HG03457 (cell line): ENCODE measurements around the gene TRABD2B.

Experiments
- ATAC-seq: cut with Tn5 transposase; IDR thresholded peaks from one replicate; pipeline ENCODE4 v1.9.1; 2021; ENCODE audit warnings: moderate number of reproducible peaks; ENCODE audit not compliant: unreplicated experiment

Gene TRABD2B

DNA sequence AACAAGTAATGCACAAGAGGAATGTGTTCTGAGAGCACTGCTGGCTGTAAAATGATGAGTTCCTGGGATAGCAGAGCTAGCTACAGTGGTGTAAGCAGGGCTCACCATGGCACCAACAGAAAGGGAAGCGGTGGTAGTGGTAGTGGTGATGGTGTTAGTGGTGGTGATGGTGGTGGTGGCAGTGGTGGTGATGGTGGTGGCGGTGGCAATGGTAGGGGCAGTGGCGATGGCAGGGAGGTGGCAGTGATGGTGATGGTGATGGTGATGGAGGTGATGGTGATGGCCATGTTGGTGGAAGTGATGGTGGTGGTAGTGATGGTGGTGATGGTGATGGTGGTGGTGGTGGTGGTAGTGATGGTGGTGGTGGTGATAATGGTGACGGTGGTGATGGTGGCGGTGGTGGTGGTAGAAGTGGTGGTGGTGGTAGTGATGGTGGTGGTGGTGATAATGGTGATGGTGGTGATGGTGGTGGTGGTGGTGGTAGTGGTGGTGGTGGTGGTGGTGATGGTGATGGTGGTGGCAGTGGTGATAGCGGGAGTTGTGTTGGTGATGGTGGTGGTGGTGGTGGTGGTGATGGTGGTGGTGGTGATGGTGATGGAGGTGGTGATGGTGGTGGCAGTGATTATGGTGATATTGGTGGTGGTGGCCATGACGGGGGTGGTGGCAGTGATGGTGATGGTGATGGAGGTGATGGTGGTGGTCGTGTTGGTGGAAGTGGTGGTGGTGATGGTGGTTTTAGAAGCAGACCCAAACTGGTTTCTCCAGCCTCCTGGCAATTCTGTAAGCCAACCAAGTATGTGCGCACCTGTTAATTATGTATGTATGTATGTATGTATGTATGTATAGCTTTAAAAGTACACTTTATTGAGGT, 254.1 kb downstream of the TRABD2B start:
- no peak for ATAC-seq

- no peak for ATAC-seq
These were observed 258.5 kb downstream of the TRABD2B start for GRCh38 chr1:47738560-47739182.

DNA sequence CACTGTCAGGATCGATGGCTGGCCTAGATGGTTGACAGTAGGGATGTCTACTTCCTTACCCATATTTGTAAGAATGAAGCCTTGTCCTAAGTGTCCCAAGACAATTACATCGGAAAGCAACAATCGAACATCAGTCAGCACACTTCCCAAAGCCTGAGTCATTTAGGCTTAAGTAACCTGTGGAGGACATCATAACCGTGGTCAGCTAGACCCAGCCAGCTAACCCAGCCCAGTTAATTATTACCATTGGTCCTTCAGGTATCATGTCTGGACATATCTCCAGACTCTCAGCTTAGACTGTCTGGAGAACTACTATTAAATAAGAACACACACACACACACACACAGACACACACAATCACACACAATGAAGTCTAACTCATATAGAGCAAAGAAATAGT, 264.7 kb downstream of the TRABD2B start:
- no peak for ATAC-seq

- no peak for ATAC-seq
These were observed 265.5 kb downstream of the TRABD2B start for GRCh38 chr1:47731730-47732129.

DNA sequence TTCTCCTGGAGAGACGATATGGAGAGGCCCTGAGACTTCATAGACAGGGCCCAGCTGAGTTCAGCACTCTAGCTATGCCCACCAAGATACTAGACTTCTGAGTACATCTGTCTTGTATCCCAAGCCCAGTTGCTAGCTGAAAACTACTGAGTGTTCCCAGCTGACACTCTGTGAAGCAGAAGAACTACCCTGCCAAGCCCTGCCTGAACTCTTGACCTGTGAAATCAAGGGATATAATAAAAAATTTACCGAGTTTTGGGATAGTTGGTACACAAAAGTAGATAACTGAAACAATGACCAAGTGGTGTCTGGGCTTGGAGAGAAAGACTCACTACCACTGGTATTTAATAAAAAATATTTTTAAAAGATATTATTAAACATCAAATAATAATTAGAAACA, 267.5 kb downstream of the TRABD2B start:
- ATAC-seq = no peak

DNA sequence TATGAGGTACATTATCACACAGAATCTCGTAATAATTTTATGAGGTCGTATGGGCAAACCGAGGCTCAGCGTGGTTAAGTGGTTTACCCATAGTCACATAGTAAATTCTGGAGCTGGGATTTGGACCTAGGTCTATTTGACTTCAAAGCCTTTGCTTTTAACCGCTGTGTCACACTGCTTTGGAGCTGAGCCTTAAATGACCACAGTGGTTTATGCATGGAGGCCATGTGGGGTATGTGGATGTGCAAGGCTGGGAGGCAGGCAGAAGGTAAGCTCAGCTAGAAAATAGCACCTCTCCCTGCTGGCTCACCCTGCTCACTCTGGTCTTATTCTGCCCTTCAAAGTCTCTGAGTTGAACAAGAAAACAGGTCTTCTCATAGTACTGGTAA, 269.5 kb downstream of the TRABD2B start:
- ATAC-seq = no peak

GRCh38 chr1:47727051-47727696, 270.0 kb downstream of the TRABD2B start:
- no peak for ATAC-seq

DNA sequence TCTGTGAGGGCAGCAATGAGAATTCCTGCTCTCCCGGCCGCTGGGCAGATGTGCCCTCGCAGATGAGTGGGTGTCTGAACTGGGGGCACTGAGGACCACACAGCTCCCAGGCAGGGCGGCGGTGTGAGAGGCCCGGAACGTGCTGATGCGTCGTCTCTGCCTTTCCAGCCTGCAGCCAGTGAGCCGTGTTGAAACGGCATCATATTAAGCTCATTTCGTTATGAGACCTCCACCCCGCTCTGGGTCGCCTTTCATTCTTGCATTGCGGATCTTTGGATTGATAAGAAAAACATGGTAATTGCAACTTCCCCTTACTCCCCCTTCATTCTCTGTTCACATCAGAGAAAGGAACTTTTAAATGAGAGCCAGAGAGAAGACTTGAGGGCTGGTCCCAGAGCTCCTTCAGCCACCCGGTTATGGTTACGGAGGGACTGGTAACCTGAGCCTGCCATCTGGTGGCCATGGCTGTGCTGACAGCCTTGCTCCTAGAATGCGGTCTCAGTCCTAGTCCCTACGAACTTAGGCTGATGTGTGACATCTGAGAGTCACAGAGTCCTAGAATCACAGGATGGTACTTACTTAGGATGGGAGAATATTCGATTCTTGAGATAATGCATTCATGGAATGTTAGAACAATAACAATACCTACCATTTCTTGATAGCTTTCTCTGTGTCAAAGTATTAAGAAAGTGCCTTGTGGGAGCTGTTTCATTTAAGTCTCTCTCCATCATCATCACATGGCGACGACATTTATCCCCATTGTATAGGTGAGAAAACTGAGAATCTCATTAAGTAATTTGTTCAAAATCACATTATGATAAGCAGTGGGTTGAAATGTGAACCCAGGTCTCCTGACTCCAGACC, 271.0 kb downstream of the TRABD2B start:
- peak; percentile 90 for ATAC-seq

GRCh38 chr1:47725511-47725991, 271.6 kb downstream of the TRABD2B start:
- ATAC-seq = no peak

DNA sequence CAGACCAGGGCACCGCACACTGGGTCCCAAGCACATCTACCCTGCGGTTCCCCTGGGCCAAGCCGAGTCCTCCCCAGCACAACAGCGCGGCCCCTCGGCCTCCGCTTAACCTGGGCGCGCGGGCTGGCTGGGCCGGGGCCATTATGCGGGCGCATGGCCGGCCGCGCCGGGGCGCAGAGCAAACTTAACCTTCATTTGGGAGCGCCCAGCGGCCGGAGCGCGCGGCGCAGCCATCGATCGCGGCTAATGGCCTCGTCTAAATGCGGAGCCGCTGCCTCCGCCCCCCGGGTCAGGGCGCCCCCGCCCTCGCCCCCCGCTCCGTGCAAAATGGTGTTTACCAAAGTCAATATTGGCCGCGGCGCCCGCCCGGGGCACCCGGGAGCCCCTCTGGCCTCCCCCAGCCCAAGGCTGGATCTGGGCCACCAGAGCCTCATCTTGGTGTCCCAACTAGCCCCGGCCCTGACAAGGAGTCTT, 272.1 kb downstream of the TRABD2B start:
- ATAC-seq = no peak

DNA sequence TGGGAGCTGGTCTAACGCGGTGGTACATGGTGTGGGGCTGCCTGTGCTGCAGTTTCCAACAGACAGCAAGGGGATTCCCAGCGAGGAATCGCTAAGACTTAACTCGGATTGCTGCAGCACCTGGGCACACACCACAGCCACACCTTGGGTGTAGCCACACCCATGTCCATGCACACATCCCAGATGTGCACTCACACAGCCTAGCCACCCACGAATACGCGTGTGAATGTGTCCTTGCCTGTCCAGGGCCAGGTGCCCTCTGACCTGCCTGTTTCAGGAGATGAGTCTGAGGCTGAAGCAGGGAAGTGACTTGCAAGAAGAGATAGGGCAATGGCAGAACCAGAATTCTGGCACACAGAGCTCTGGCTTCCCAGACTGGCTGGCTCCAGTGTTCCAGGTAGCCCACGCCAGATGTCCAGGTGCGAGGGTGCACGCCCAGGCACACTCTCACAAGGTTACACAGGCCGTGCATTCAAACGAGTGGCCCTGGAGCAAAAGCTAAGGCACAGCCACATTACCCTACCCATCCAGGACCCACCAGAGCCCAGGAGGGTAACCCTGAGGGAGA, 272.7 kb downstream of the TRABD2B start:
- no peak for ATAC-seq

- ATAC-seq = no peak
These were observed 274.1 kb downstream of the TRABD2B start for GRCh38 chr1:47722909-47723580.

- no peak for ATAC-seq
These were observed 275.1 kb downstream of the TRABD2B start for GRCh38 chr1:47722101-47722500.

- no peak for ATAC-seq
These were observed 277.1 kb downstream of the TRABD2B start for GRCh38 chr1:47720111-47720510.

GRCh38 chr1:47717341-47717740, 279.8 kb downstream of the TRABD2B start:
- ATAC-seq = no peak

- no peak for ATAC-seq
These were observed 283.0 kb downstream of the TRABD2B start for GRCh38 chr1:47713975-47714767.

- no peak for ATAC-seq
These were observed 283.7 kb downstream of the TRABD2B start for GRCh38 chr1:47713333-47713953.

DNA sequence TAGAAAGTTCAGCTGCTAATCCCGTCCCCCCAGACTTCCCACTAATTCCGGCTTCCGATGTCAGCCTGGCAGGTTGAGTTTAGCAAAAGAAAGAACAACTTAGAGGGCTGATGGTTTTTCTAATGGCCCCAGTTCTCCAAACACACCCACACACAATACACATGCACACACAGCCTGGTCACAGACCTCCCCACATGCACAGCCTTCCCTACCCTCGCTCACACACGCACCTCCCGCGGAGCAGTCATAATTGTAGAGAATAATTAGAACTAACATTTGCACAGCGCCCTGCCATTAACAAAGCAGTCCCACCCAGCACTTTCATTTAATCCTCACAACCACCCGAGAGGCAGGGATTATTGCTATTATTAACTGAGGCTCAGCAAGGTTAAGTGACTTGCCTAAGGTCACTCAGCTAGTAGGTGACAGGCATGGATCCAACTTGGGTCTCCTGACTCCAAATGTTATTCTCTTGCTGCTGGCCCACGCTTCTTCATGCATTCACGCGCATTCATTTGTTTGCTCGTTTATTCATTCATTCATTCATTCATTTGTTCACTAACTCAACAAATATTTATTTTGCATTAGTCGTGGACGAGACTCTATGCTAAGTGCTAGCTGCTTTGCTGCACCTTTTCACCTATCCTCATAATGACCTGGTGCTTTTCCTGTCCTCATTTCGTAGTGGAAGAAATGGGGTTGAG, 284.4 kb downstream of the TRABD2B start:
- ATAC-seq = no peak
